Cardiac muscle cell (in vitro differentiated cells and primary cell): ENCODE measurements around the gene AHNAK. TPM values are rescaled to one million over a fixed set of nuclear protein-coding genes. Genes with fewer than 3 reads are reported as not detected.

Experiments used
- DNase-seq, 2 donors: peaks; one replicate each; pipeline versions ENCODE4 v3.0.0 to v3.0.0-alpha.2; 2010 to 2017; ENCODE audit warnings: low read depth in 1 of 2, low spot score in 1 of 2
- H3K27ac ChIP-seq: fragments of 200-600 bp; sonication (generic); 2 replicates; pipeline ENCODE4 v1.5.1; 2016
- H3K27me3 ChIP-seq: fragments of 200-600 bp; sonication (generic); 2 replicates; pipeline ENCODE4 v1.6.0; 2016; ENCODE audit warnings: control low read depth
- H3K36me3 ChIP-seq: fragments of 200-600 bp; sonication (generic); 2 replicates; pipeline ENCODE4 v1.5.1; 2016; ENCODE audit warnings: control low read depth
- H3K4me1 ChIP-seq: fragments of 200-600 bp; sonication (generic); 2 replicates; pipeline ENCODE4 v1.8.1; 2017; ENCODE audit warnings: low read depth, mild to moderate bottlenecking, mixed run types
- H3K4me3 ChIP-seq: fragments of 200-600 bp; sonication (generic); 2 replicates; pipeline ENCODE4 v1.5.1; 2016; ENCODE audit warnings: mild to moderate bottlenecking
- H3K9me3 ChIP-seq: fragments of 200-600 bp; sonication (generic); 2 replicates; pipeline ENCODE4 v1.5.1; 2017; ENCODE audit warnings: low read depth, mild to moderate bottlenecking, control low read depth
- polyA plus RNA-seq: library from polyadenylated mRNA; unstranded; fragments of >200 nt; fragmentation: Nextera tagmentation; extraction: Ambion mirVana; gene quantifications from 2 replicates; pipeline ENCODE4 v1.2.1, GENCODE V29; 2016
- total RNA-seq: library from RNA; depleted of rRNA; stranded (reverse); fragments of >200 nt; gene quantifications from 2 replicates; pipeline ENCODE4 v1.2.3, GENCODE V29; 2016
- TF ChIP-seq, protein P1 (sequence below): IDR thresholded peaks from 2 replicates; pipeline ENCODE4 v1.5.1; 2012; ENCODE audit warnings: low read depth, mild to moderate bottlenecking, low read length

AHNAK gene
- total and polyA plus RNA-seq, 2 experiments from 2014 or later: 13.4 to 77.1 TPM

DNA sequence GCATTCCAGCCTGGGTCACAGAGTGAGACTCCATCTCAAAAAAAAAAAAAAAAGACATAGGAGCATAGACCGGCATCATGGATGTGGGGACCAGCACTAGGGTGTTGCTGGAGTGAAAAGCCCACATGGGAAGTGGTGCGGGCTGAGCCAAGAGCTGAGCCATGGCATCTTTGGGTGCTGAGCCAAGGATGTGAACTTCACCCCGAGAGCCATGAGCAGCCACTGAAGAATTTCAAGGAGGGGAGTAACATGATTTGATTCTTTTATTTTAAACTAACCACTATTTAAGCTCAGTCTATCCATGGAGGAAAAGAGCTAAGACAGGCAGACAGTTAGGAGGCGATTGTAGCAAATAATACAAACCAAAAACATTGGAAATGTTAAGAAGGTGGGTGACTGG is 57.4 kb downstream of the AHNAK start:
- Histone ChIP-seq H3K4me1 (no peaks in the 10 kb centered on the region), H3K27ac (no peak overlapping the region), H3K9me3 (no peaks in the 10 kb centered on the region), H3K4me3 (no peak overlapping the region), H3K36me3 (no peaks in the 10 kb centered on the region), H3K27me3 (no peaks in the 10 kb centered on the region)
- DNase-seq: no peak
- TF ChIP-seq, protein P1, sequence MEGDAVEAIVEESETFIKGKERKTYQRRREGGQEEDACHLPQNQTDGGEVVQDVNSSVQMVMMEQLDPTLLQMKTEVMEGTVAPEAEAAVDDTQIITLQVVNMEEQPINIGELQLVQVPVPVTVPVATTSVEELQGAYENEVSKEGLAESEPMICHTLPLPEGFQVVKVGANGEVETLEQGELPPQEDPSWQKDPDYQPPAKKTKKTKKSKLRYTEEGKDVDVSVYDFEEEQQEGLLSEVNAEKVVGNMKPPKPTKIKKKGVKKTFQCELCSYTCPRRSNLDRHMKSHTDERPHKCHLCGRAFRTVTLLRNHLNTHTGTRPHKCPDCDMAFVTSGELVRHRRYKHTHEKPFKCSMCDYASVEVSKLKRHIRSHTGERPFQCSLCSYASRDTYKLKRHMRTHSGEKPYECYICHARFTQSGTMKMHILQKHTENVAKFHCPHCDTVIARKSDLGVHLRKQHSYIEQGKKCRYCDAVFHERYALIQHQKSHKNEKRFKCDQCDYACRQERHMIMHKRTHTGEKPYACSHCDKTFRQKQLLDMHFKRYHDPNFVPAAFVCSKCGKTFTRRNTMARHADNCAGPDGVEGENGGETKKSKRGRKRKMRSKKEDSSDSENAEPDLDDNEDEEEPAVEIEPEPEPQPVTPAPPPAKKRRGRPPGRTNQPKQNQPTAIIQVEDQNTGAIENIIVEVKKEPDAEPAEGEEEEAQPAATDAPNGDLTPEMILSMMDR: no peak

DNA sequence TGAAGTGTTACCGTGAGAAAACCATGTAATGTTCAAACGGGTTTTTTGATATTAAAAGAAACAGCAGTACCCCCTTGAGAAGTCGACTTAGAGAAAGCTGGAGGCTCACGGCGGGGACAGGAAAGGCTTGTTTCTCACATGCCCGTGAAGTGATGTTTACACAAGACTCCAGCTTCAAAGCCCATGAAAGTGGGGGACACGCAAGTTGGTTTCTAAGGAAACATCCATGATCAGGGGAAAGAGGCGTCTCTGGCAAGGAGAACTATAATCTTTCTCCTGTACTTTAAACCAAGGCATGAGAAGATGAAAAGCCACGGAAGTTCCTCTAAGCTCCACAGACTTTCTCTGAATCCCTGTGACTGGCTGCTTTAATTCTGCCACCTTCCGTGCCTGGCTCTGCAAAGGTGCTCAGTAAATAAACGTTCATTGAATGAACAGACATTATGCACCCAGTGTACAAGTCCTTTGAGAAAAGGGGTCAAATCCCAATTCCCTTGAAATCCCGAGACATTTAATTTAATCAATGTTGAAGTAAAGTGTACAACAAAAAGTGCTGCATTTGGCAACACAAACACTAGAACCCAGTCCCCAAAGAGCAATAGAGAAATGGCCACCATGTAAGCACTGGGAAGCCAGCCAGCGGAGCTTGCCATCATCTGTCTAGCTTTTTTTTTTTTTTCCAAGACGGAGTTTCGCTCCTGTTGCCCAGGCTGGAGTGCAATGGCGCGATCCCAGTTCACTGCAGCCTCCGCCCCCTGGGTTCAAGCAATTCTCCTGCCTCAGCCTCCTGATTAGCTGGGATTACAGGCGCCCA is 58.7 kb downstream of the AHNAK start:
- H3K4me3 ChIP-seq: no peak overlapping the region
- H3K4me1 ChIP-seq: no peaks in the 10 kb centered on the region
- no peaks in the 10 kb centered on the region for H3K27me3 ChIP-seq
- H3K9me3 ChIP-seq: no peaks in the 10 kb centered on the region
- TF ChIP-seq, protein P1: no peak
- no peak overlapping the region for H3K27ac ChIP-seq
- H3K36me3 ChIP-seq: no peaks in the 10 kb centered on the region
- no peak for DNase-seq

DNA sequence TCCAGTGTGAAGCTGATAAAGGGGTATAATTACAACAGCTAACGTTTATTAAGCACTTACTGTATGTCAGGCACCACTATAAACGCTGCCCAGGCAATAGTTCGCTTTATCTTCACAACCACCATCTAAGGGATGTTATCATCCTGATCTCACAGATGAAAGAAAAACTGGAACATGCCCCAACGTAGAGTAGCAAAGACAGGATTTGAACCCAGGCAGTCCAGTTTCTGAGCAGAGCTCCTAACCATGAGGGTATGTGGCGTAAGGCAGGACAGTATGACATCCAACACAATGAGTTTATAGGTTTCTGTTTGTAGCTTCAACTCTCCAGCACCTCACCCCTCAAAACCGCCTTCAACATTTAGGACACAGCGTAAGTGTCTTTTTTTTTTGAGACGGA is 59.5 kb downstream of the AHNAK start:
- H3K27ac ChIP-seq: no peak overlapping the region
- H3K27me3 ChIP-seq: no peaks in the 10 kb centered on the region
- no peaks in the 10 kb centered on the region for H3K36me3 ChIP-seq
- H3K4me3 ChIP-seq: no peak overlapping the region
- no peak for DNase-seq
- H3K9me3 ChIP-seq: no peaks in the 10 kb centered on the region
- TF ChIP-seq, protein P1: no peak
- H3K4me1 ChIP-seq: no peaks in the 10 kb centered on the region

DNA sequence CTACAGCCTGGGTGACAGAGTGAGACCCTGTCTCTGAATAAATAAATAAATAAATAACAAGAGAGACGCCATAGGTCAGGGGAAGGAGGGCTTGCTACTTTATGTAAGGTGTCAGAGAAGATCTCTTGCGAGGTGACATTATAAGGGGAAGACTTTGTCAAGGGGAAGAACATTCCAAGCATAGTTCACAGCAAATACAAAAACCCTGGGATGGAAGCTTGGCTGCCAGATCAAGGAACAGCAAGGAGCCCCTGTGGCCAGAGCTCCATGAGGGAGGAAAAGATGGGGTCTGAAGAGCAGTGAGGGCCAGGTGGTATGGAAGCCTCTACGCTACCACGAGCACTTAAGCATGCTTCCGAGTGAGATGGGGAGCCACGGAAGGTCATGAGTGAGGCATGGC is 62.3 kb downstream of the AHNAK start:
- no peak overlapping the region for H3K4me3 ChIP-seq
- H3K9me3 ChIP-seq: no peaks in the 10 kb centered on the region
- no peak for DNase-seq
- no peak overlapping the region for H3K27ac ChIP-seq
- peaks cover 14% of the 10 kb centered on the region for H3K4me1 ChIP-seq
- H3K36me3 ChIP-seq: no peaks in the 10 kb centered on the region
- H3K27me3 ChIP-seq: no peaks in the 10 kb centered on the region
- TF ChIP-seq, protein P1: no peak

DNA sequence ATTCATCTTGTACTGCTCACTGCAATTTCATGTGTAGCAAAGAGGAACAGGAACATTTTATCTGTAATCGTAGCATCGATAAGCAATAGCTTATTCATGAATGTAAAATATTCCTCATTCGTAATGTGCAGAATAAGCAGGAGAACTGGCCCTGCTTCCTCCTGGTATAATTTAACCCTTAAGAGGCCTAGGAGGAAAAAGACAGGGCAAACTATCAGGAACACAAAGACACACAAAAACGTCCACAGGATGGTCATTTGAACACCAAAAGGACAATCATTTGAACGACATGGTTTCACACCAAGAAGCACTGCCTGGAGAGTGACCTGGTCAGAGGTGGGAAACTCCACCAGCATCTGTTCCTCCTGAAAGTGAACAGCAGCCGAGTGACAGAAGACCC is 63.9 kb downstream of the AHNAK start:
- H3K27me3 ChIP-seq: no peaks in the 10 kb centered on the region
- no peak for DNase-seq
- peaks cover 21% of the 10 kb centered on the region for H3K4me1 ChIP-seq
- no peak overlapping the region for H3K4me3 ChIP-seq
- no peaks in the 10 kb centered on the region for H3K9me3 ChIP-seq
- no peaks in the 10 kb centered on the region for H3K36me3 ChIP-seq
- TF ChIP-seq, protein P1: no peak
- no peak overlapping the region for H3K27ac ChIP-seq
